Limb (tissue), 2 donors: ENCODE measurements around the gene SNED1.

Source experiments
- DNase-seq, 2 donors: peaks; one replicate each; pipeline ENCODE4 v3.0.0-alpha.2; 2016; ENCODE audit errors: extremely low spot score in 2 of 2

SNED1 gene

DNA sequence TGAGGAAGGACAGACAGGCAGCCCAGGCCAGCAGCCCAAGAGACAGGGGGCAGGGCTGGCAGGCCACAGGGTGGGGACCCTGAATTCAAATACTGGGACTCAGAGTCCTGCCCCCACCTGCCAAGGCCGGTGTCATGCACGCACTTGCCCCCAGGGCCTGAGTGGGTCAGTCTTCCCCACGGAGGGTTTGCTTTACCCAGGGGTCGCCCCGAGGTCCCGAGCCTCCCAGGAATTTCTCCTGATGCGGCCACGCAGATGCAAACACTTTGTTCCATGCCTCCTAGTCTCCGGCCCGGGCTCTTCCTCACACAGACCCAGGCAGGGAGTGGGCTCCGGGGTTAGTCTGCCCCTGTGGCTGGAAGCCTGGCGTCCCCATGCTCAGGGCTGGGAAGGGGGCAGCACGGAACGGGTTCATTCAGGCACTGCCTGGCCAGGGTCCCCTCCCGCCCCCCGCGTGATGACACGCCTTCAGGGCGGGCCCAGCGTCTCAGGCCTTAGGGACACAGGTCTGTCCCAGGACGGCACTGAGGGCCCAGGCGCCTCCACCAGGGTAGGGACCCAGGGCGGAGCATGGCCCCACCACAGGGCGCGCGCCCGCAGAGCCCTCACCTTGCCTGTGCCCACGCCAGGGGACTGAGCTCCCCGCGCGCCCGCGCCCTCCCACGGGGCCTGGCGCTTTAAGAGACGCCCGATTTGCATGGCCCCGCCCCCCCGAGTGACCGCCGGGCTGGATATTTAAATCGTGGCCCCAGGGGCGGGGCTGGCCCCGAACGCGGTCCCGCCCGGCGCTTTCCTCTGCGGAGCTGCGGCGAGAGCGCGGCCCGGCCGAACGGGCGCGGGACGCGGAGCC, at the start of gene SNED1:
SNED1 (plus strand) TSS at position 763 of the 850 bp plus-strand sequence. CDS start 220 bp downstream, outside the sequence.
- DNase-seq = peak; percentile 63 to 79

- no peak for DNase-seq
Measured at GRCh38 chr2:240948905-240949790, 49.3 kb upstream of the SNED1 start.

DNA sequence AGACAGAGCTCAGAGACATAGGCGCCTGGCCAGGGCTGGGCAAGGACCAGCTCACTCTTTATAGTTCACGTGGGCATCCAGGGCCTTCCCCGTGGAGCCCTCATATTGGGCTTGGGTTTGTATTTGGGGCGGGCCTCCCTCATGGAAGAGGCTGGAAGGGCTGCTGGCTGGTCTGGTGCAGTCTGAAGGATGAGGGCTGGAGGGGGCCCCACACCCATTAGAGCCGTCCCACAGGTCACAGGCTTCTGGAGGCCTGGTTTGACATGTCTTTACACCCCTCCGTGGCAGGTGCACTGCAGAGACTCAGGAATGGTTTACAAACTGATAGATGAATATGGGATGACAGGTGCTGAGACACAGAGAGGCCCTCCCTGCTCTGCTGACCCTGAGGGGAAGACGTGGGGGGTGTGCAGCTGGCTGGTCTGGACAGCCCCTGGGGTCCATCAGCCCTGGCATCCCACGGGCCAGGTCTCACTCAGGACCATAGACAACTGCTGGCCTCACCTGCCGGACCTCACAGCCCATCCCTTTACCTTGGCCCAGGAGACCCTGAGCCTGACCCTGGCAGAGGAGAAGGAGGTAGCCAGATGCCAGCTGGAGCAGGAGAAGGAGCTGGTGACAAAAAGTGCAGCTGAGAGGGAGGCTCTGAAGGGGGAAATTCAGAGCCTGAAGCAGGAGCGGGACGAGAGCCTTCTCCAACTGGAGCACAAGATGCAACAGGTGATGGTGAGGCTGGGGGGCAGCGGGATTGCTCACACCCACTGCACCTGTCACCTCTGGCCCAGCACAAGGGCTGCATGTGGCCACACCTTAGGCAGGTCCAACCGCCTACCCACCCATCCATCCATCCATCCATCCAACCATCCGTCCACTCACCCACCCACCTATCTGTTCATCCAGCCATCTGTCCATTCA, 48.4 kb upstream of the SNED1 start:
- DNase-seq = no peak

DNA sequence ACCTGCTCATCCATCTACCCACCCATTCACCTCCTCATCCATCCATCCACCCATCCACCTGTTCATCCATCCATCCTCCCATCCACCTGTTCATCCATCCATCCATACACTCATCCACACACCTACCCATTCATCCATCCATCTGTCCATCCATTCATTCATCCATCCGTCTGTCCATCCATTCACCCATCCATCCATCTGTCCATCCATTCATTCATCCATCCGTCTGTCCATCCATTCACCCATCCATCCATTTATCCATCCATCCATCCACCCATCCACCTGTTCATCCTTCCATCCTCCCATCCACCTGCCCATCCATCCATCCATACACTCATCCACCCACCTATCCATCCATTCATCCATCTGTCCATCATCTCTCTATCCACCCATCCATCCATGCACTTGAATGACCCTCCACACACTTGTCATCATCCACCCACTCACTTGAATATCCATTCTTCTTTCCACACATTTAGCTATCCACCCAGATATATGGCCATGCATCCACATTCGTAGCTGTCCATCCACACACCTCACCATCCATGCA, 47.3 kb upstream of the SNED1 start:
- DNase-seq = no peak

- DNase-seq = no peak
Measured at GRCh38 chr2:240952496-240953246, 45.7 kb upstream of the SNED1 start.

DNA sequence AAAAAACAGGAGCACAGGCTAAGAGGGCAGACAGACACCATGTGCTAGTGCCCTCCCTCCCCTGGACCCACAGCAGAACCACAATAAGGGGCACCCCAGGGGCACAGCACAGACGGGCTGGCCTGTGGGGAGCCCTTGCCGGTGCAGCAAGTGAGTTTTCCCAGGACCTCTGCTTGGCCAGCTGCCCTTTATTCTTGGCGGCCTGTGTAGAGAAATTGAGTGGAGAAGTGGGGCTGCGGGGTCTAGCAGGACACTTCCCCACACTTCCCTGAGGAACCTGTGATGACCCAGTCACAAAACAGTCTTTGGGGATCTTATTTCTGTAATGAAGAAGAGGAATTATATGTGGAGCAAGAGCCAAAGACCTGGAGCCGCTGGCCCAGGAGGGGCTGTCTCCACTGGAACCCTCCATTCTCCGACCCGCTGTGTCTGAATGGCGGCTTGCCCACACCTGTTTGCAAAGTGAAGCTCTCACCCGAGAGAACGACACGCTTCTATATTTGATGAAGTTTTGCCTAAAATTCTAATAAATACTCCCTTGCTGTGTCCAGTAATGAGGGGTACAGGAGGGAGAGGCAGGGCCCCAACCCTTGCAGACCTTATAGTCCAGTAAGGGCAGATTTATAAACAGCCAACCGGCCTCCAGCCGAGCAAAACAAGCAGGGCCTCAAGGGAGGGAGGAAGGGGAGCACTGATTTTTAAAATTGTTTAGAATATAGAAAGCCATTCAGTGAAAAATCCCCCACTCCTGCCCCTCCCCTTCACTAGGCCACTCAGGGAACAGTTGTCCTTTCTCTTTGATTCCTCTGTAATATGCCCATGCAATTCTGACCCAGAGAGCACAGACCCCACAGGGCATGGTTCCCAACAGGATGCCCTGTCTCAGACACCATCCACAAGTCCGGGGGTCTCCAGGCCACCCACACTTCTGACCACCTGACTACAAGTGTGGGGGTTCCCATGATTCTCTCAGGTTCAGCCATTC, 44.7 kb upstream of the SNED1 start:
- DNase-seq = no peak

DNA sequence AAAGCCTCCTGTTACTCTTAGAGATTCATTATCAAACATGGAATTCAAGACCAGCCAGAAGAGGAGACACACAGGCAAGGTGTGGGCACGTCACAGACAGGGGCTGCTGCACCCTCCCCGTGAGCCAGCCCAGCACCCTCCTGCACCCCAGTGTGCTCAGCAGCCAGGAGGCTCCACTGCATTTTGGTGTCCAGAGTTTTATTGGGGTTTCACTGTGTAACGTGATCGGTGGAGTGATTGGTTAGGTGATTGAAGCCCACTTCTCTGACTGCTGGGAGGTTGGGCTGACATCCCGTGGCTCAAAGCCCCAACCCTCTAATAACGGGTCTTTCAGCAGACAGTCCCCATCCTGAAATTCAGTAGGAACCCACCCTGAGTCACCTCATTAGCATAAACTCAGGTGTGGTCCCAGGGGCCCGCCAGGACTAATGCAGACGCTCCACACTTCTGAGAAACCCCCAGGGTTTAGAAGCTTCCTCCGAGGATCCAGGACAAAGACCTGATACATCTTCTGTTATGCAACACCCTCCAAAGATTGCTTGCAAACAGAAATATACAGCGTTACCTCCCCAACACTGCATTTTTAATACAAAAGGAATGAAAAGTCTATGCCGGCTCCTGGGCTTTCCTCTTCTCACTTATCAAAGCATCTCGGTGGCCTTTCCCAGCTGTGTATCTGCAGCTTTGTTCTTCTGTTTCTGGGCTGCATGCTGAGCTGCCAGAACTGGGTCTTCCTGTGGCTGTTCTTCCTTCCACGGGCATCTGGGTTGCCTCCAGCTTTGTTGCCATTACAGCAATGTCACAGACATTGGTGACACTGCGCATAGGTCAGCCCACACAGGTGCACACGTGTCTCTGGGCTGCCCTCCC, 43.7 kb upstream of the SNED1 start:
- no peak for DNase-seq

GRCh38 chr2:240955306-240956170, 42.9 kb upstream of the SNED1 start:
- DNase-seq = no peak

- peak in 1 of 2 donors; percentile 38 for DNase-seq
Measured at GRCh38 chr2:240956171-240956934, 42.1 kb upstream of the SNED1 start.

GRCh38 chr2:240956935-240957655, 41.3 kb upstream of the SNED1 start:
- DNase-seq = peak in 1 of 2 donors; percentile 31

GRCh38 chr2:240957656-240958365, 40.6 kb upstream of the SNED1 start:
- DNase-seq = peak in 1 of 2 donors; percentile 72

DNA sequence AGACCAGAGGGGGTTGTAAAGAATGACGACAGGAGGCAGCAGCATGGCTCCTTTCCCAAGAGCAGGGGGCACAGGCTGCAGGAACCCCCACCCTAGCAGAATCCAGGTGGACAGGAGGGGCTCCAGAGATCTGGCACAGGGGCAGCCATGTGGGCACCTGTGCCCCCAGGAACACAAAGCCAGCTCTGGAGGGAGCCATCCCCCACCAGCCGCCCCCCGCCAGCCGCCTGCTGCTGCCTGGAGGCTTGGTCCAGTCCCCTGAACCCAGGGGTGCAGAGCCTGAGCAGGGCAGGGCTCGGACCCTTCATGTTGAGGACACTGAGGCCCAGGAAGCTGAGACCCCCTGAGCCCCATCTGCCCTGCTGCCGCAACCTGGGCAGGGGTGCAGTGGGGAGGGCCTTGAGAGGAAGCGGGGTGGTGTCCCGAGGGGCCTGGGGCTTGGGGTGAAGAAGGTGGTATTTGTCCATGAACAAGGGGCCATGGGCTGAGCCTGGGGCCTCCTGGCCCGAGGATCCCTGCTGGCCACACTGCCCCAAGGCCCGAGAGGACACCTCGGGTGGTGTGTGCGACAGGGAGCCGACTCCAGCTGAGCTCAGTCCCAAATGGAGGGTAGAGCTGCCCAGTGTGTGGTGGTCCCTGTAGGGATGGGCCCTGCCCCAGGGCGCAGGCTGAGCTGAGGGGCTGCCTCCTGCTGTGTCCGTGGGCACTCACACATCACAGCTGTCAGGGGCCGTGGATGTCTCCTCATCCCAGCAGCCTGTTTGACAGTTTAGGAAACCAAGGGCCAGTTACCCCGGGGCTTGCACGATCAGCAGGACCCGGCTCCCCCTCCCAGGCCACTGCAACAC, 39.8 kb upstream of the SNED1 start:
- peak in 1 of 2 donors; percentile 30 for DNase-seq

DNA sequence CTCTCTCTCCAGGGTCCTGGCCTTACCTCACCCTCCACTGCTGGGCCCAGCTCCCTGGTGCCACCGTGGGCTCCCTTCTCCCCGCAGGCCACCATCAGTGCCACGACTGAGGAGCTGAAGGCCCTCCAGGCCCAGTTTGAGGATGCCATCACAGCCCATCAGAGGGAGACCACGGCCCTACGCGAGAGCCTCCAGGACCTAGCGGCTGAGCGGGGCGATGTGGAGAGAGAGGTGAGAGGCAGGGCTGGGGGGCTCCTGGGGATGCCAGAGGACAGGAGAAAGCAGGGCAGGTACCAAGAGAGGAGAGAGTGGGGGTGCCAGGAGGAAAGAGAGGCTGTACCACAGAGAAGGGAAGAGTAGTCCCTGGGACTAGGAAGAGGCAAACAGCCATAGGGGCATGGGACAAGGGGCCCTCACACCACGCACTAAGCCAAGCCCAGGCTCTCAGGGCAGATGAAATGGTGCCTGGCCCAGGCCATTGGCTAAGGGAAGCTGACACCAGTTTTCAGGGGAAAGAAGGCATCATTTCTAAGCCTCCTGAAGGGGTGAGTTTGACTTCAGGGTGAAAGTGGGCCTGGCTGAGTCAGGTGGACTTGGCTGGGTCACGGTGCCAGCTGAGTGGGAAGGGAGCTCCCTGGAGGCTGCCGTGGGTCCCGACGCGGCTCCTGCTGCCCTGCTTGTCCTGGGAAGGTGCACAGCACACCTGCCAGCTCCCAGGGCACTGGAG, 39.0 kb upstream of the SNED1 start:
- no peak for DNase-seq
